Measurements from ENCODE around the gene EIF5AL1.
"Not testable (repeated sequence)": the region's sequence is repeated elsewhere in the genome, so short reads cannot be mapped to it uniquely, and the experiment has no call there.

DNA sequence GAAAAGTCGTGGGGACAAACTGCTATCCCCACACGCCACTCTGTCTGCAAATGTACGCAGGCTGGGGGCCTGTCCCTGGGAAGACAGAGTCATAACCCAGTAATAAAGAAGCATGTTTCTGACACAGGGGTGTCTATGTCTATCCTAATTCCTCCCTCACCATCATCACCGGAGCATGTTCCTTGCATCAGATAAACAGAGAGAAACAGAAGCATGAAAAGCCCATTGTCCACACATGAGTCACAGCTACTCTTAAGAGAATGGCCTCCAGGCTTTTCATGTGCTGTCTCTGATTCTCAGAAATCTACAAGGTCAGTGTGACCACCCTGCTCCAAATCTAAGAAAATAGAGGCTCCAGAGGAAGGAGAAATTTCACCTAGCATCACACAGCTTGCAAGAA lies 4.1 kb upstream of the EIF5AL1 start:
- TF ChIP-seq CTCF (IDR thresholded peaks at IDR 0.05; ENCODE audit: insufficient read depth, low read length); POLR2AphosphoS5 (IDR thresholded peaks at IDR 0.05; ENCODE audit: low read depth); REST (IDR thresholded peaks at IDR 0.05; ENCODE audit: insufficient replicate concordance, low read depth): not testable (repeated sequence)

All from HL-60 (cell line).